Measurements from ENCODE around the gene FAAP24.
"Not testable (repeated sequence)": the region's sequence is repeated elsewhere in the genome, so short reads cannot be mapped to it uniquely, and the experiment has no call there.

Gene FAAP24

DNA sequence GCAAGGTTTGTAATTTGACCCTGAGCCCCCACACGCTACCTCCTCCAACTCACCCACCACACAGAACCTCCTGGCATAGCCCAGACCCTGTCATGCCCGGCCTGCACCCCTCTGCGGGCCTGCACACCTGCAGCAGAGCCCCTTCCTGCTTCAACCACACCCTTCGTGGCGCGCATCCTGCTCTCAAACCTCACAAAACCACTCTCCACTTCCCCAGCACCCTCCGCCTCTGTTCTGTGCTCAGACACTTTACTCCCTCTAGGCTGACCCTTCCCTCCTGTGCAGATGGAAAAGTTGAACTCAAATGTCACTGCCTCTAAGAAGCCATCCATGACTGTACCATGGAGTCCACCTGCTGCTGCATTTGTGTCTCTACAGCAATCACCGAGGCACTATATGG, 28.5 kb downstream of the FAAP24 start:
- no peak for DNase-seq

GRCh38 chr19:33000910-33001309, 28.9 kb downstream of the FAAP24 start:
- no peak for DNase-seq

GRCh38 chr19:33002126-33002865, 30.3 kb downstream of the FAAP24 start:
- DNase-seq, result not testable (repeated sequence)

DNA sequence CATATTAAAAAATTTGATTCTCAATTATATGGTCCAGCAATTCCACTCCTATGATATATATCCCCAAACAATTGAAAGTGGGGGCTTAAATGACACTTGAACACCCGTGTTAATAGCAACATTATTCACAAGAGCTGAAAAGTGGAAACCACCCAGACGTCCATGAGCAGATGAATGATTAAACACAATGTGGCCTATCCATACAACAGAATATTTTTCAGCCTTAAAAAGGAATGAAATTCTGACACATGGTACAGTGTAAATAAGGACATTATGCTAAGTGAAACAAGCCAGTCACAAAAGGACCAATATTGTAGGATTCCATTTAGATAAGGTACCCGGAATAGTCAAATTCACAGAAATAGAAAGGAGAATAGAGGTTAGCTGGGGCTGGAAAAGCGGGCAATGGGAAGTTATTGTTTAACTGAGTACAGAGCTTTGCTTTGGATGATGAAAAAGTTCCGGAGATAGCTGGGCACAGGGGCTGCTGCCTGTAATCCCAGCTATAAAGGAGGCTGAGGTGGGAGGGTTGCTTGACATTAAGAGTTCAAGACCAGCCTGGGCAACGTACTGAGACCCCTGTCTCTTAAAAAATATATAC, 31.5 kb downstream of the FAAP24 start:
- peak in 1 of 3 experiments; percentile 1 for DNase-seq

- peak in 2 of 3 experiments; percentile 58 to 90 for DNase-seq
Measured at GRCh38 chr19:33005440-33005839, 33.4 kb downstream of the FAAP24 start.

DNA sequence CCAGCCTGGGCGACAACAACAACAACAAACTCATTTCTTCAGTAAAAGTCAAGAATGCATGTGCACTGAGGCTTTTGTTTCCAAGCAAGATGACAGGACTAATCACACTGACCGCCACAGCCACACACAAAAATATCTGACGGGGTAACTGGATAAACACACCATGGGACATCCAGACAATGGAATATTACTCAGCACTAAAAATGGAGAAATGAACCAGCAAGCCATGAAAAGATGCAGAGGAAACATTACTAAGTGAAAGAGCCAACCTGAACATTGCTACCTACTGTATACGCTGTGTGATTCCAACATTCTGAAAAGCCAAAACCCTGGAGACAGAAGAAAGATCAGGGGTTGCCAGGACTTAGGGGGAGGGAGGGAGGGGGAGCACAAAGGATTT, 36.7 kb downstream of the FAAP24 start:
- DNase-seq, result no peak

GRCh38 chr19:33010891-33011290, 38.8 kb downstream of the FAAP24 start:
- not testable (repeated sequence) for DNase-seq

GRCh38 chr19:33022472-33023116, 50.6 kb downstream of the FAAP24 start:
- no peak for DNase-seq

DNA sequence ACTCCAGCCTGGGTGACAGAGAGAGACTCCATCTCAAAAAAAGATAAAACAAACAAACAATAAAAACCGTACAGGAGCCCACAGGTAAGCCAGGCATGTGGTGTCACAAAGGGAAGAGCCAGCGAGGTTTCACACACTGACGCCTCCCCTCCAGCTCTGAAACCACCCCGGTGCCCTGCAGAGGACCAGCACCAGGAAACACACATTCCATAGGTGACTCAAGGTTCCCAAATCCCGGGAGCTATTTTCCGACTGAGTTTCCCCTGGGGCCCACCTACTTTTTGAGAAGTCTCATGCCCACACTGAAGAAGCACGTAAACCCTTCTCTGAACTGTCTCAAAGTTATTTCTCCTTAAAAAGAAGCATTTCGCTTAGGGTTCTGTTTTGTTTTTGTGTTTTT, 52.4 kb downstream of the FAAP24 start:
- DNase-seq, result no peak

- DNase-seq, result not testable (repeated sequence)
Measured at GRCh38 chr19:33025468-33026238, 53.6 kb downstream of the FAAP24 start.

GRCh38 chr19:33026602-33027001, 54.6 kb downstream of the FAAP24 start:
- DNase-seq, result not testable (repeated sequence)
